H1 (cell line): ENCODE results near the gene HMGCLL1. TPM values are rescaled to one million over a fixed set of nuclear protein-coding genes. Genes with fewer than 3 reads are reported as not detected.

ENCODE experiments used
- ATF2 ChIP-seq: IDR thresholded peaks from 2 replicates; pipeline ENCODE4 v1.6.1; 2012; ENCODE audit warnings: low read length, inconsistent platforms
- CHD7 ChIP-seq: fragments of 300-600 bp; sonication (generic); IDR thresholded peaks from 2 replicates; pipeline ENCODE4 v1.7.1; 2012; ENCODE audit warnings: low read length, moderate library complexity, mild to moderate bottlenecking, inconsistent platforms; ENCODE audit not compliant: insufficient replicate concordance
- JUND ChIP-seq: IDR thresholded peaks from 2 replicates; pipeline ENCODE4 v1.6.1; 2011; ENCODE audit warnings: mild to moderate bottlenecking, improper control_type of control experiment, low read length
- POU5F1 ChIP-seq: IDR thresholded peaks from 2 replicates; pipeline ENCODE4 v1.6.1; 2011; ENCODE audit warnings: low read depth, mild to moderate bottlenecking, low read length, moderate library complexity
- RAD21 ChIP-seq, 2 experiments: IDR thresholded peaks in 1 of 2; conservative IDR thresholded peaks in 1 of 2; 2 replicates each; pipeline ENCODE4 v1.6.1; 2011; ENCODE audit warnings: low read depth in 2 of 2, low read length in 2 of 2, improper control_type of control experiment in 1 of 2, inconsistent platforms in 1 of 2, mild to moderate bottlenecking in 1 of 2, moderate library complexity in 1 of 2
- RBBP5 ChIP-seq: IDR thresholded peaks from 2 replicates; pipeline ENCODE4 v1.7.1; 2012; ENCODE audit warnings: low read depth, mild to moderate bottlenecking, inconsistent platforms, low read length, moderate library complexity, borderline replicate concordance
- SIX5 ChIP-seq: IDR thresholded peaks from 2 replicates; pipeline ENCODE4 v1.6.1; 2011; ENCODE audit warnings: mild to moderate bottlenecking, low read depth, low read length
- SRF ChIP-seq: IDR thresholded peaks from 2 replicates; pipeline ENCODE4 v1.6.1; 2011; ENCODE audit warnings: mild to moderate bottlenecking, low read depth, low read length, moderate library complexity
- polyA plus RNA-seq, 7 experiments: library from polyadenylated mRNA; depleted of rRNA in 3 of 7; stranded (reverse) in 5 of 7; unstranded in 2 of 7; fragments of >200 nt in 5 of 7; fragments of 200-250 nt in 2 of 7; gene quantifications; 1 replicate in 5 of 7; 2 replicates in 1 of 7; 4 replicates in 1 of 7; pipeline versions ENCODE4 v1.2.1 to v1.2.3, GENCODE V29; 2011 to 2013; ENCODE audit warnings: missing spikeins in 2 of 7, mixed read lengths in 2 of 7
- total RNA-seq: library from RNA; stranded (reverse); fragmentation: NEBNext Ultra II Directional; extraction: Animal tissue kit (Norgen Biotek cat#: 25700); gene quantifications from 2 replicates; pipeline ENCODE4 v1.2.1, GENCODE V29; 2021

The HMGCLL1 gene
- total and polyA plus RNA-seq, 2 of the 8 experiments (the other 6 are each of a cell fraction or from before 2014, with no cell fraction given), result 0.06 to 0.41 TPM

- TF ChIP-seq CHD7 (no peak), ATF2 (no peak), JUND (no peak), SIX5 (no peak), RBBP5 (no peak), RAD21 (IDR thresholded peaks at IDR 0.05 in 1 of 2, conservative IDR thresholded peaks at IDR 0.05 in 1 of 2; ENCODE audit: low read depth in 2 of 2, low read length in 2 of 2) (no peak), POU5F1 (no peak), SRF (no peak)
Observed at GRCh38 chr6:55621244-55621643, 42.3 kb upstream of the HMGCLL1 start (continued).
